Skeletal muscle cell (primary cell): ENCODE data around the gene C6orf62.

Source experiments
- DNase-seq: peaks from one replicate; pipeline ENCODE4 v3.0.0-alpha.2; 2010; ENCODE audit warnings: low read depth
- H3K4me3 ChIP-seq: 2 replicates; pipeline ENCODE4 v1.5.1; 2011; ENCODE audit warnings: low read depth, mild to moderate bottlenecking, control low read depth, low read length, moderate library complexity

C6orf62 gene

GRCh38 chr6:24655215-24655614, 63.7 kb downstream of the C6orf62 start:
- no peak for DNase-seq
- H3K4me3 ChIP-seq: no peak overlapping the region
